GM12891 (cell line): ENCODE measurements around the gene KCNK2.

Experiments used
- PAX5 ChIP-seq: IDR thresholded peaks from 2 replicates; pipeline ENCODE4 v1.6.1; 2011; ENCODE audit warnings: low read length, moderate library complexity, mild to moderate bottlenecking; ENCODE audit not compliant: insufficient read depth, severe bottlenecking
- POLR2A ChIP-seq: IDR thresholded peaks from 2 replicates; pipeline ENCODE4 v1.6.1; 2011; ENCODE audit warnings: low read depth, low read length, control low read depth
- POLR2AphosphoS5 ChIP-seq: IDR thresholded peaks from 2 replicates; pipeline ENCODE4 v1.6.1; 2011; ENCODE audit warnings: low read depth, low read length, control low read depth
- POU2F2 ChIP-seq: IDR thresholded peaks from 2 replicates; pipeline ENCODE4 v1.6.1; 2011; ENCODE audit warnings: low read depth, mild to moderate bottlenecking, control low read depth, low read length, moderate library complexity
- SPI1 ChIP-seq: IDR thresholded peaks from 2 replicates; pipeline ENCODE4 v1.6.1; 2011; ENCODE audit warnings: low read depth, low read length, control low read depth
- TAF1 ChIP-seq: IDR thresholded peaks from 2 replicates; pipeline ENCODE4 v1.6.1; 2011; ENCODE audit warnings: low read depth, low read length, control low read depth

DNA sequence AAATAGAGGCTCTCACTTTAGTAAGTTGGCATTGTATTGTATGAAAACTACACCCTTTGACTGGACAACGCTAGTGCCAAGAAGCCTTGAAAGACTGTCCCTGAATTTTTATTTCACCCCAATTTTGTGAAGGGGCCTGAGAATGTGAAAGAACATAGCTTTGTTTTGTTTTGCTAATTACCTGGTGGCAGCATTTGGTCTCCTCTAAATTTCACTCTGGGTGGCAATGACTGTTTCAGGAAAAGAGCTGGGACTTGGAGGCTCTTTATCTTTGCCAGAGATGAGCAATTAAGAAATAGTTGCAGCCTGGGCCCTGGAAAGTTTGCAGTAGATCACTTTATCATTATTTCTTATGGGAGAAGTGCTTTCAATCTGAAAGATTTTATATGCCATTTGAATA is 117.6 kb downstream of the KCNK2 start:
- no peak for TF ChIP-seq POLR2AphosphoS5
- no peak for TF ChIP-seq SPI1
- TF ChIP-seq POLR2A, result no peak
- TF ChIP-seq TAF1, result no peak
- no peak for TF ChIP-seq POU2F2
- no peak for TF ChIP-seq PAX5
